Measurements from ENCODE around the gene INO80B.
A peak's percentile ranks its signal among the peaks of the same experiment; 100 is the strongest.
"Not testable (repeated sequence)": the region's sequence is repeated elsewhere in the genome, so short reads cannot be mapped to it uniquely, and the experiment has no call there.

Gene INO80B

GRCh38 chr2:74454654-74455511, at the start of gene INO80B:
Gene INO80B, plus strand, starts transcription at chr2:74455087. Its CDS starts 30 bp downstream, at chr2:74455117.
- H3K4me1 Mint-ChIP-seq: peaks cover 61% of the 10 kb centered on the region
- peaks cover 13% of the 10 kb centered on the region for H3K36me3 Mint-ChIP-seq
- no peaks in the 10 kb centered on the region for H3K9me3 Mint-ChIP-seq
- peak within 1 kb of the TSS; percentile 99 for H3K4me3 Mint-ChIP-seq
- H3K27me3 Mint-ChIP-seq: no peaks in the 10 kb centered on the region
- H3K27ac Mint-ChIP-seq: peak within 1 kb of the TSS; percentile 99

GRCh38 chr2:74406035-74406434, 48.9 kb upstream of the INO80B start:
- Mint-ChIP-seq H3K27me3 (no peaks in the 10 kb centered on the region), H3K36me3 (no peaks in the 10 kb centered on the region), H3K4me3 (no peak overlapping the region), H3K9me3 (no peaks in the 10 kb centered on the region), H3K27ac (no peak overlapping the region), H3K4me1 (no peaks in the 10 kb centered on the region)

GRCh38 chr2:74407682-74408081, 47.2 kb upstream of the INO80B start:
- Mint-ChIP-seq H3K27ac (no peak overlapping the region), H3K4me3 (no peak overlapping the region), H3K36me3 (no peaks in the 10 kb centered on the region), H3K4me1 (no peaks in the 10 kb centered on the region), H3K9me3 (no peaks in the 10 kb centered on the region), H3K27me3 (no peaks in the 10 kb centered on the region)

GRCh38 chr2:74413001-74413698, 41.7 kb upstream of the INO80B start:
- H3K27ac Mint-ChIP-seq: no peak overlapping the region
- peak overlapping the region; percentile 57 for H3K4me3 Mint-ChIP-seq
- peaks cover 22% of the 10 kb centered on the region for H3K4me1 Mint-ChIP-seq
- no peaks in the 10 kb centered on the region for H3K27me3 Mint-ChIP-seq
- no peaks in the 10 kb centered on the region for H3K36me3 Mint-ChIP-seq
- H3K9me3 Mint-ChIP-seq: no peaks in the 10 kb centered on the region

- H3K9me3 Mint-ChIP-seq: no peaks in the 10 kb centered on the region
These were observed 40.4 kb upstream of the INO80B start for GRCh38 chr2:74414441-74414840.

GRCh38 chr2:74414881-74415761, 39.8 kb upstream of the INO80B start:
- Mint-ChIP-seq H3K9me3 (no peaks in the 10 kb centered on the region), H3K4me3 (peak overlapping the region; percentile 73), H3K4me1 (peaks cover 26% of the 10 kb centered on the region), H3K27ac (peak overlapping the region; percentile 55), H3K27me3 (no peaks in the 10 kb centered on the region), H3K36me3 (no peaks in the 10 kb centered on the region)

More at GRCh38 chr2:74414441-74414840, 40.4 kb upstream of the INO80B start:
- no peaks in the 10 kb centered on the region for H3K27me3 Mint-ChIP-seq
- H3K27ac Mint-ChIP-seq: no peak overlapping the region
- H3K4me3 Mint-ChIP-seq: peak overlapping the region; percentile 73
- H3K4me1 Mint-ChIP-seq: peaks cover 22% of the 10 kb centered on the region
- H3K36me3 Mint-ChIP-seq: no peaks in the 10 kb centered on the region

- Mint-ChIP-seq H3K27me3 (no peaks in the 10 kb centered on the region), H3K9me3 (no peaks in the 10 kb centered on the region), H3K27ac (peak overlapping the region; percentile 76), H3K4me1 (peaks cover 32% of the 10 kb centered on the region), H3K36me3 (no peaks in the 10 kb centered on the region), H3K4me3 (peak overlapping the region; percentile 67)
These were observed 39.0 kb upstream of the INO80B start for GRCh38 chr2:74415762-74416395.

- Mint-ChIP-seq H3K4me3 (no peak overlapping the region), H3K4me1 (peaks cover 38% of the 10 kb centered on the region), H3K27ac (no peak overlapping the region), H3K27me3 (no peaks in the 10 kb centered on the region), H3K36me3 (no peaks in the 10 kb centered on the region), H3K9me3 (no peaks in the 10 kb centered on the region)
These were observed 38.1 kb upstream of the INO80B start for GRCh38 chr2:74416778-74417177.

GRCh38 chr2:74417197-74417596, 37.7 kb upstream of the INO80B start:
- Mint-ChIP-seq H3K27me3 (no peaks in the 10 kb centered on the region), H3K9me3 (no peaks in the 10 kb centered on the region), H3K4me3 (no peak overlapping the region), H3K36me3 (no peaks in the 10 kb centered on the region), H3K4me1 (peaks cover 43% of the 10 kb centered on the region), H3K27ac (no peak overlapping the region)

GRCh38 chr2:74417763-74418162, 37.1 kb upstream of the INO80B start:
- Mint-ChIP-seq H3K9me3 (no peaks in the 10 kb centered on the region), H3K27me3 (no peaks in the 10 kb centered on the region), H3K27ac (no peak overlapping the region), H3K4me1 (peaks cover 45% of the 10 kb centered on the region), H3K36me3 (no peaks in the 10 kb centered on the region), H3K4me3 (no peak overlapping the region)

GRCh38 chr2:74418312-74418711, 36.6 kb upstream of the INO80B start:
- no peak overlapping the region for H3K27ac Mint-ChIP-seq
- H3K4me3 Mint-ChIP-seq: no peak overlapping the region
- no peaks in the 10 kb centered on the region for H3K9me3 Mint-ChIP-seq
- peaks cover 48% of the 10 kb centered on the region for H3K4me1 Mint-ChIP-seq
- no peaks in the 10 kb centered on the region for H3K36me3 Mint-ChIP-seq
- no peaks in the 10 kb centered on the region for H3K27me3 Mint-ChIP-seq

- Mint-ChIP-seq H3K9me3 (no peaks in the 10 kb centered on the region), H3K27me3 (no peaks in the 10 kb centered on the region), H3K36me3 (no peaks in the 10 kb centered on the region), H3K4me3 (no peak overlapping the region), H3K27ac (no peak overlapping the region), H3K4me1 (peaks cover 41% of the 10 kb centered on the region)
These were observed 35.5 kb upstream of the INO80B start for GRCh38 chr2:74419345-74419744.

- Mint-ChIP-seq H3K36me3 (peaks cover 1% of the 10 kb centered on the region), H3K27me3 (no peaks in the 10 kb centered on the region), H3K4me3 (peak overlapping the region; percentile 54), H3K4me1 (peaks cover 41% of the 10 kb centered on the region), H3K27ac (no peak overlapping the region), H3K9me3 (no peaks in the 10 kb centered on the region)
These were observed 34.9 kb upstream of the INO80B start for GRCh38 chr2:74420006-74420405.

GRCh38 chr2:74420443-74421103, 34.3 kb upstream of the INO80B start:
- Mint-ChIP-seq H3K27ac (peak overlapping the region; percentile 79), H3K4me3 (peak overlapping the region; percentile 100), H3K4me1 (peaks cover 37% of the 10 kb centered on the region)
- not testable (repeated sequence) for H3K9me3 Mint-ChIP-seq, H3K36me3 Mint-ChIP-seq, H3K27me3 Mint-ChIP-seq
